ENCODE results near the gene SLCO6A1.

Gene SLCO6A1

DNA sequence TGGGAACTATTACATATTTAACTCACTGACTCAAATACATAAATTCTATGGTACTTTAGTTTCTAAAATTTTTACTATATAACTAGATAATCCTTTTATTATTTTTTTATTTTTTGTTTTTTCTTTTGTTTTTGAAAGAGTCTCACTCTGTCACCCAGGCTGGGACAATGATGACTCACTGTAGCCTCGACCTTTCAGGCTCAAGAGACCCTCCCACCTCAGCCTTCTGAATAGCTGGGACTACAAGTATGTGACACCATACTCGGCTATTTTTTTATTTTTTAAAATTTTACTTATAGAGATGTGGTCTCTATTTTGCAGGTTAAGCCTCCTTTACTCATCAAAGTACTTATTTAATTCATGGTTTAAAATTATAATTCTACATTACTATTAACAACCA lies 110.6 kb downstream of the SLCO6A1 start:
- no peak for FAIRE-seq
- TF ChIP-seq POLR2A (IDR thresholded peaks at IDR 0.05; ENCODE audit: low read depth, low read length): no peak
- DNase-seq (ENCODE audit: insufficient read length, low spot score): no peak

DNA sequence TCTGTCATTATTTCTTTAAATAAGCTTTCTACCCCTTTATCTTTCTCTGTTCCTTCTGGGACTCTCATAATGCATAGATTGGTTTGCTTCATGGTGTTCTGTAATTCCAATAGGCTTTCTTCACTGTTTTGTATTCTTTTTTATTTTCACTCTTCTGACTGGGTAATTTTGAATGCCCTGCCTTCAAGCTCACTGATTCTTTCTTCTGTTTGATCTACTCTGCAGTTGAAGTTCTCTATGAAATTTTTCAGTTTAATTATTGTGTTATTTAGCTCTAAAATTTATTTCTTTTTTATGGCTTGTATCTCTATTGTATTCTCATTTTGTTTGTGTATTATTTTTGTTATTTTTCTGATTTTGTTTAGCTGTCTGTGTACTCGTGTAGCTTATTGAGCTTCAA lies 113.4 kb downstream of the SLCO6A1 start:
- DNase-seq (ENCODE audit: insufficient read length, low spot score) (no peak), FAIRE-seq (no peak)
- TF ChIP-seq POLR2A (IDR thresholded peaks at IDR 0.05; ENCODE audit: low read depth, low read length): no peak

DNA sequence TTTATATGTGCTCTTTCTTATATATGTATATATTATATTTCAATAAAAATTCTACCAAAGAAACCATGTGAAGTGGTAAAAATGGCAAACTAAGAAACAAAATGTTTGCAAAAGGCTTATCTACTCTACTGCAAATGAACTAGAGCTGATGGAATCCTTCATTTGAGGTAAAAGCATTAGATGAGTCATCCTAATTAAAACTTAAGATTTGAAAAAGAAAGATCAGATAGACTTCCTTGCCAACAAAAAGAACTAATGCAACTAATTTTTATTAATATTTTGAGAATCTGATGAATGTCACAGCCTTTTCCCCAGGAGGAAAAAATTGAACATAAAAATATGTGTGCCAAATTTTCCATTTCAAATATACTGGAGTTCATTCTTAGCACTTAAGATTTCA lies 118.6 kb downstream of the SLCO6A1 start:
- no peak for DNase-seq (ENCODE audit: insufficient read length, low spot score)
- no peak for FAIRE-seq
- no peak for TF ChIP-seq POLR2A (IDR thresholded peaks at IDR 0.05; ENCODE audit: low read depth, low read length)

- DNase-seq (ENCODE audit: insufficient read length, low spot score) (no peak), FAIRE-seq (no peak)
- no peak for TF ChIP-seq POLR2A (IDR thresholded peaks at IDR 0.05; ENCODE audit: low read depth, low read length)
Measured at GRCh38 chr5:102375876-102376275, 122.9 kb downstream of the SLCO6A1 start.

- DNase-seq (ENCODE audit: insufficient read length, low spot score) (no peak), FAIRE-seq (no peak)
- no peak for TF ChIP-seq POLR2A (IDR thresholded peaks at IDR 0.05; ENCODE audit: low read depth, low read length)
Measured at GRCh38 chr5:102375272-102375671, 123.5 kb downstream of the SLCO6A1 start.

GRCh38 chr5:102368392-102368791 lies 130.4 kb downstream of the SLCO6A1 start:
- TF ChIP-seq POLR2A (IDR thresholded peaks at IDR 0.05; ENCODE audit: low read depth, low read length): no peak
- DNase-seq (ENCODE audit: insufficient read length, low spot score) (no peak), FAIRE-seq (no peak)

DNA sequence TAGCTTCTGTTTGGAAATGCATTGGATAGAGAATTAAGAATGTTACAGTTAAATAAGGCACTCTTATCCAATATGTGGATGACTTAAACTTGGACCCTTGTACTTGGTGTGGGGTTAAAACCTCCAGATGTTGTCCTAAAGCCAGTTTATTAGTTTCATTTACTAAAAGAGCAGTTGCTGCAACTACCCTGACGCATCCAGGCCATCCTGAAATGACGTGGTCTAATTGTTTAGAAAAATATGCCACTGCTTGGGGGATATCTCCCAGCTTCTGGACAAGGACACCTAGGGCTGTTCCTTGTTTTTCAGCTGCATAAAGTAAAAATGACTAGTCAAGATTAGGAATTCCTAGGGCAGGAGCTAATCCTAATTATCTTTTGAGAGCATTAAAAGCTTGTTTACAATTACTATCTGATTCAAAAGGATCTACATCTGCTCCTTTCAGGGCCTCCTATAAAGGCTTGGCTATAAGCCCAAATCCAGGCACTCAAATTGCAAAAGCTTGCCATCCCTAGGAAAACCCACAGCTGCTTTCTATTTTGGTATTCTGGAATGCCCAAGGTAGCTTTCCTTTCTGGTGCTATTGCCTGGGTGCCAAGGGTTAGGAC lies 157.0 kb downstream of the SLCO6A1 start:
- FAIRE-seq: no peak
- DNase-seq (ENCODE audit: insufficient read length, low spot score): no peak
- TF ChIP-seq POLR2A (IDR thresholded peaks at IDR 0.05; ENCODE audit: low read depth, low read length): no peak

GRCh38 chr5:102324714-102325113 lies 174.1 kb downstream of the SLCO6A1 start:
- no peak for DNase-seq (ENCODE audit: insufficient read length, low spot score)
- TF ChIP-seq POLR2A (IDR thresholded peaks at IDR 0.05; ENCODE audit: low read depth, low read length): no peak
- no peak for FAIRE-seq
